GM19468 (cell line): ENCODE results near the gene CCDC40.

ENCODE experiments used
- ATAC-seq: cut with Tn5 transposase; IDR thresholded peaks from one replicate; pipeline ENCODE4 v1.9.1; 2021; ENCODE audit warnings: mild to moderate bottlenecking, moderate library complexity, moderate number of reproducible peaks; ENCODE audit not compliant: unreplicated experiment; ENCODE audit errors: extremely low read depth

The CCDC40 gene

GRCh38 chr17:80000981-80001775 is 35.3 kb upstream of the CCDC40 start:
- no peak for ATAC-seq

GRCh38 chr17:80002070-80002641 is 34.3 kb upstream of the CCDC40 start:
- no peak for ATAC-seq

- ATAC-seq, result no peak
Observed at GRCh38 chr17:80002690-80003490, 33.6 kb upstream of the CCDC40 start.

GRCh38 chr17:80003969-80004368 is 32.5 kb upstream of the CCDC40 start:
- no peak for ATAC-seq

GRCh38 chr17:80005360-80006338 is 30.8 kb upstream of the CCDC40 start:
- no peak for ATAC-seq

- ATAC-seq, result no peak
Observed at GRCh38 chr17:80006339-80006720, 30.1 kb upstream of the CCDC40 start.

GRCh38 chr17:80006811-80007752 is 29.4 kb upstream of the CCDC40 start:
- ATAC-seq, result no peak

GRCh38 chr17:80007939-80008338 is 28.5 kb upstream of the CCDC40 start:
- no peak for ATAC-seq

GRCh38 chr17:80008383-80008840 is 28.0 kb upstream of the CCDC40 start:
- no peak for ATAC-seq

GRCh38 chr17:80008848-80009247 is 27.6 kb upstream of the CCDC40 start:
- ATAC-seq, result no peak

GRCh38 chr17:80009391-80010282 is 26.8 kb upstream of the CCDC40 start:
- no peak for ATAC-seq

GRCh38 chr17:80010283-80010858 is 26.1 kb upstream of the CCDC40 start:
- ATAC-seq, result no peak

- no peak for ATAC-seq
Observed at GRCh38 chr17:80011989-80012555, 24.4 kb upstream of the CCDC40 start.

GRCh38 chr17:80012765-80013741 is 23.4 kb upstream of the CCDC40 start:
- no peak for ATAC-seq

- no peak for ATAC-seq
Observed at GRCh38 chr17:80017226-80018010, 19.0 kb upstream of the CCDC40 start.
